Urinary bladder (tissue), 4 donors: Measurements from ENCODE around the gene CES4A. TPM values are rescaled to one million over a fixed set of nuclear protein-coding genes. Genes with fewer than 3 reads are reported as not detected.
A peak's percentile ranks its signal among the peaks of the same experiment; 100 is the strongest.
"Not testable (repeated sequence)": the region's sequence is repeated elsewhere in the genome, so short reads cannot be mapped to it uniquely, and the experiment has no call there.

Source experiments
- DNase-seq: peaks from one replicate; pipeline ENCODE4 v3.0.0-alpha.2; 2015; ENCODE audit errors: extremely low spot score
- H3K27ac ChIP-seq: one replicate; pipeline ENCODE4 v1.5.1; 2013; ENCODE audit warnings: low read depth, mild to moderate bottlenecking, moderate library complexity
- H3K36me3 ChIP-seq: one replicate; pipeline ENCODE4 v1.6.1; 2013; ENCODE audit warnings: mild to moderate bottlenecking, moderate library complexity; ENCODE audit not compliant: insufficient read depth
- H3K4me1 ChIP-seq: one replicate; pipeline ENCODE4 v1.6.1; 2013; ENCODE audit warnings: mild to moderate bottlenecking, moderate library complexity; ENCODE audit not compliant: insufficient read depth
- H3K4me3 ChIP-seq: one replicate; pipeline ENCODE4 v1.5.1; 2013; ENCODE audit warnings: low read depth, low read length
- WGBS: extraction: QIAGEN DNeasy Blood & Tissue Kit; methylation state at CpG from one replicate; pipeline ENCODE4 v1.1.7; 2013; 5-methylcytosine and 5-hydroxymethylcytosine counted together
- polyA plus RNA-seq: library from polyadenylated mRNA; stranded (reverse); fragments of 200-250 nt; gene quantifications from one replicate; pipeline ENCODE4 v1.2.3, GENCODE V29; 2013
- total RNA-seq: library from RNA; depleted of rRNA; stranded (reverse); fragments of >200 nt; gene quantifications from one replicate; pipeline ENCODE4 v1.2.3, GENCODE V29; 2014
- donor health status: healthy with polysubstance abuse.
- donor health status: healthy.

Gene CES4A
- total and polyA plus RNA-seq, 2 donors = 4.0 to 4.9 TPM

- Histone ChIP-seq H3K27ac (no peak overlapping the region), H3K4me1 (no peaks in the 10 kb centered on the region), H3K36me3 (no peaks in the 10 kb centered on the region), H3K4me3 (no peak overlapping the region)
- no peak for DNase-seq
- WGBS = 89% methylated on average over 4 of the region's 4 CpGs
These were observed 3.5 kb upstream of the CES4A start for GRCh38 chr16:66984892-66985311.

DNA sequence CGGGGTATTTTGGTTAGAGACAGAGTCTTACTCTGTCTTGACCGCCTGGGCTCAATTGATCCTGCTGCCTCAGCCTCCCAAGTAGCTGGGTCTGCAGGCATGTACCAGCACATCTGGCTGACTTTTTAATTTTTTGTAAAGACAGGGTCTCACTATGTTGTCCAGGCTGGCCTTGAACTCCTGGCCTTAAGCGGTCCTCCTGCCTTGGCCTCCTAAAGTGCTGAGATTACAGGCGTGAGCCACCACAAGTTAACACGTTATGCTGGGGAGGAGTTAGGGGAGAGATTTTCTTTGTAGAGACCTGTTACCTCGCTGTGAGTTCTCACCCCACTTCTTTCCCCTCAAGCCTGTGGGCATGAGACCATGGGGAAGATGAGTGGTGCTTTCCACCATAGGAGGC is 1.8 kb upstream of the CES4A start:
- Histone ChIP-seq H3K4me3 (no peak overlapping the region), H3K36me3 (no peaks in the 10 kb centered on the region), H3K27ac (no peak overlapping the region), H3K4me1 (no peaks in the 10 kb centered on the region)
- 91% methylated on average over 6 of the region's 6 CpGs for WGBS
- no peak for DNase-seq

DNA sequence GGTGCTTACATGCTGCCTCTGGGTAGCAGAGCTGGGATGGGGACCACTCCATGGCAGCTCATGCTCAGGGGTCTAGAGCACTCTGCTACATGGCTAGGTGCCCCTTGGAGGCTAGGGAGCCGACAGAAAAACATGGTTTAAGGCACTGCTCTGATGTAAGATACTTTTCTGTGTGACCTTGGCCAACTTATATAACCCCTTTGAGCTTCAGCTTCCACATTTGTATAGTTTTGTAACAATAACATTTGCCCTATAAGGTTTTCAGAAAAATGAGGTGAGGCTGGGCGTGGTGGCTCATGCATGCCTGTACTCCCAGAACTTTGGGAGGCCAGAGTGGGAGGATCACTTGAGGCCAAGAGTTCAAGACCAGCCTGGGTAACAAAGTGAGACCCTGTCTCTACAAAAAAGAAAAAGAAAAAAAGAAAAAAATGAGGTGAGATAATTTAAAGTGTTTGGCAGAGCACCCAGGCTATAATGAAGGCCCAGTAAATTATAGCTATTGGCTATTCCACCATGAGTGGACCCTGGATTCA is 3.2 kb downstream of the CES4A start:
- Histone ChIP-seq H3K4me3 (no peak overlapping the region), H3K4me1 (no peaks in the 10 kb centered on the region), H3K27ac (no peak overlapping the region), H3K36me3 (no peaks in the 10 kb centered on the region)
- WGBS = 88% methylated on average over 2 of the region's 2 CpGs
- DNase-seq = no peak

GRCh38 chr16:66993558-66993957 is 5.2 kb downstream of the CES4A start:
- H3K4me3 ChIP-seq, H3K4me1 ChIP-seq, H3K36me3 ChIP-seq, H3K27ac ChIP-seq, DNase-seq: not testable (repeated sequence)
- 96% methylated on average over 12 of the region's 12 CpGs for WGBS

DNA sequence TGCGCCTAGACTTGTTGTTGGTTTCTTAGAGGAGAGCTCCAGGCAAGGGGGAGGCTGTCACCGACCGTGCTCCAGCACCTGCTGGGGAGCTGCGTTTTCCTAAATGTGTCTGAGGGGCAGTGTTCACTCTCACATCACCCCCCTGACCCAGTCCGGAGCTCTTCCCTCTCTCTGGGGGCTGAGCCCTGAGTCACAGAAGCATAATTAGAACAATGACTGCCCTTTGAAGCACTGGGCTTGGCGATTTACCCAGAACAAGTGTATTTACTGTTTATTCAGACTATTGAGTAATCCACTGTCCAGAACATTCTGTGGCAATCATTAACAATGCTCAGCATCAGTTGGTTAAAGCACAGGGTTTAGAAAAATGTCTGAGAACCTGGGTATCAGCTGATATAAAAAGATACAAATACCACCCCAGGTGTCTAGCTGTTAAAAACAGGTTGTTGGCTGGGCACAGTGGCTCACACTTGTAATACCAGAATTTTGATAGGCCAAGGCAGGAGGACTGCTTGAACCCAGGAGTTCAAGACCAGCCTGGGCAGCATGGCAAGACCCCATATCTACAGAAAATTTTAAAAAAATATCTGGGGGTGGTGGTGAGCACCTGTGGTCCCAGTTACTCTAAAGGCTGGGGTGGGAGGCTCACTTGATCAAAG is 8.1 kb downstream of the CES4A start:
- Histone ChIP-seq H3K27ac (no peak overlapping the region), H3K4me3 (no peak overlapping the region), H3K4me1 (no peaks in the 10 kb centered on the region), H3K36me3 (no peaks in the 10 kb centered on the region)
- WGBS = 49% methylated on average over 6 of the region's 6 CpGs
- DNase-seq = no peak

DNA sequence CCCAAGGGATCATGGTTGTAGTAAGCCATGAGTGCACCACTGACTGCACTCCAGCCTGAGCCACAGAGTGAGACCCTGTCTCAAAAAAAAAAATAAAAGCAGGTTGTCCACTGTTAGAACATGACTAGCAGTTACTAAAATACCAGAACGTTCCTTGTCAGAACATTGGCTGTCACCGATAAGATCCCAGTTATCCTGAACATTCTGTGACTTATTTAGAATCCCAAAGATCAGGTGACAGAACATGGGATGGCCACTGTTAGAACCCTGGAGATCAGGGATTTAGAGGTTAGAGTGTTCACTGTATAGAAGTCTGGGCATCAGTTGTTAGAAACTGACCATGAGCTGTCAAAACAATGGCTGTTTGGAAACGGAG is 8.6 kb downstream of the CES4A start:
- Histone ChIP-seq H3K36me3 (no peaks in the 10 kb centered on the region), H3K4me1 (no peaks in the 10 kb centered on the region), H3K4me3 (no peak overlapping the region), H3K27ac (no peak overlapping the region)
- DNase-seq = no peak
- WGBS = 62% methylated on average over 3 of the region's 3 CpGs

DNA sequence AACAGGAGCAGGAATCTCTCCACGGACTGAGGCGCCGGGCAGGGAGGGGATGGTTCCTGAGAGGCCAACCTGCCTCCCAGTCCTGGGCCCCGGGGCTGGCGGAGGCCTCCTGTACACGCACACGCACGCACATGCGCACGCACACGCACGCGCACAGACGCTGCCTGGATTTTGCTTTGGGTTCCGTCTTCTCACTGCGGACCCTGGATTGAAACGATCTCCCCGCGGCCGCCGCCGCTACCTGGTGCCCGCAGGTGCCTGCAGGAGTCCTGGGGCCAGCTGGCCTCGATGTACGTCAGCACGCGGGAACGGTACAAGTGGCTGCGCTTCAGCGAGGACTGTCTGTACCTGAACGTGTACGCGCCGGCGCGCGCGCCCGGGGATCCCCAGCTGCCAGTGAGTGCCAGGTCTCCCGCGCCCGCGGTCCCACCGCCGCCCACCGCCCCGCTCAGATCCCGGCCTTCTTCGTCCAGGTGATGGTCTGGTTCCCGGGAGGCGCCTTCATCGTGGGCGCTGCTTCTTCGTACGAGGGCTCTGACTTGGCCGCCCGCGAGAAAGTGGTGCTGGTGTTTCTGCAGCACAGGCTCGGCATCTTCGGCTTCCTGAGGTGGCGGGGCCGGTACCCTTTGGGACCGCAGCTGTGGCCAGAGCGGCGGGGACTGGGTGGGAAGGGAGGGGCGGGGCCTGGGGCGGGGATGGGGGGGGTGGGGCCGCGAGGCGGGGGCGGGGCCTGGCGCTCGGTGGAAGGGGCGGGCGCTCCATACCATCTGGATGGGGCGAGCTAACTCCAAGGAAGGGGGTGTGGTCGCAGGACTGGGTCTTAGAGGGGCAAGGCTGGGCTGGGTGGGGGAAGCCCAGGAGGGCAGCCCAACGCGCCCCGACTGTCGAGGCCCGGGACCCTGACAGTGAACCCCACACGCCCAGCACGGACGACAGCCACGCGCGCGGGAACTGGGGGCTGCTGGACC is 12.3 kb downstream of the CES4A start:
- H3K27ac ChIP-seq = no peak overlapping the region

GRCh38 chr16:67001726-67002125 is 13.3 kb downstream of the CES4A start:
- Histone ChIP-seq H3K36me3 (no peaks in the 10 kb centered on the region), H3K4me1 (no peaks in the 10 kb centered on the region), H3K4me3 (no peak overlapping the region), H3K27ac (no peak overlapping the region)
- WGBS = 89% methylated on average over 3 of the region's 3 CpGs
- no peak for DNase-seq

More for the DNA sequence above, 12.3 kb downstream of the CES4A start:
- 4% methylated on average over 88 of the region's 89 CpGs for WGBS
- Histone ChIP-seq H3K36me3 (no peaks in the 10 kb centered on the region), H3K4me1 (no peaks in the 10 kb centered on the region), H3K4me3 (peak overlapping the region; percentile 43)
- peak; percentile 26 for DNase-seq

DNA sequence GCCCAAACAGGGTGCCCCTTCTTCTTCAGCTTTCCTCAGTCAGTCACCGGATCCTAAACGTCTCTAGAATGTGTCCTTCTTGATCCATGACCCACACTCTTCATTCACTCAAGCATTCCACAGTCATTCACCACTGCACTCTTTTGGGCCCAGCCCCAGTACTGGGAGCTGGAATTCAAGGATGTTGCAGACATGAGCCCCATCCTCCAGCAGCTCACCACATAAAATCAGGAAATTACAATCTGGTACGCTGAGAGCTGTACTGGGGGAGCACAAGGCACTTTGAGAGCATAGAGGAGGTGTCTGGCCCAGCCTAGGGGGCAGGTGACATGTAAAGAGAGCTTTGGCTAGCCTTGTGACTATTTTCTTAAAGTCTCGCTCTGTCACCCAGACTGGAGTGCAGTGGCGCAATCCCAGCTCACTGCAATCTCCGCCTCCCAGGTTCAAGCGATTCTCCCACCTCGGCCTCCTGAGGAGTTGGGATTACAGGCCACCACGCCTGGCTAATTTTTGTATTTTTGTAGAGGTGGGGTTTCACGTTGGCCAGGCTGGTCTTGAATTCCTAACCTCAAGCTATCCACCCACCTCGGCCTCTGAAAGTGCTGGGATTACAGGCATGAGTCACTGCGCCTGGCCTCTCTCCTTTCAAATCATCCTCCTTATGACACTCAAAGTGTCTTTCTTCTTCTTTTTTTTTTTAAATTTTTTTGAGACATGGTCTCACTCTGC is 18.7 kb downstream of the CES4A start:
- Histone ChIP-seq H3K36me3 (no peaks in the 10 kb centered on the region), H3K4me3 (no peak overlapping the region), H3K27ac (no peak overlapping the region), H3K4me1 (no peaks in the 10 kb centered on the region)
- no peak for DNase-seq
- WGBS = 82% methylated on average over 12 of the region's 12 CpGs

DNA sequence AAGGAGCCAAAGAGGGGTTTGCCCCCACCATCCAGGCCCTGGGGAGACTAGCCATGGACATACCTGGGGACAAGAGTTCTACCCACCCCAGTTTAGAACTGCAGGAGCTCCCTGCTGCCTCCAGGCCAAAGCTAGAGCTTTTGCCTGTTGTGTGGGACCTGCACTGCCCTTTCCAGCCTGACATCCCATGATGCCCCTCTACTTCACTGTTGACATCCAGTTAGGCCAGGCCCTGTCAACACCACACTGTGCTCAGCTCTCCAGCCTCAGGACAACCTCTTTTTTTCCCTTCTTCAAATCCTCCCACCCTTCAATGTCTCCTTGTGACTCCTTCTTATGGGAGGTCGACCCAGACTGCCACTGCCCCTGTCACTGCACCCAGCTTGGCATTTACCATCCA is 20.8 kb downstream of the CES4A start:
- H3K27ac ChIP-seq = no peak overlapping the region
- no peaks in the 10 kb centered on the region for H3K4me1 ChIP-seq
- no peak for DNase-seq
- 86% methylated on average over 1 of the region's 1 CpG for WGBS
- no peaks in the 10 kb centered on the region for H3K36me3 ChIP-seq
- no peak overlapping the region for H3K4me3 ChIP-seq

- WGBS = 95% methylated on average over 2 of the region's 2 CpGs
- Histone ChIP-seq H3K4me3 (no peak overlapping the region), H3K27ac (no peak overlapping the region), H3K36me3 (no peaks in the 10 kb centered on the region), H3K4me1 (no peaks in the 10 kb centered on the region)
- no peak for DNase-seq
These were observed 22.9 kb downstream of the CES4A start for GRCh38 chr16:67011274-67011673.

- Histone ChIP-seq H3K4me3 (peak overlapping the region; percentile 56), H3K4me1 (no peaks in the 10 kb centered on the region), H3K27ac (no peak overlapping the region), H3K36me3 (no peaks in the 10 kb centered on the region)
- no peak for DNase-seq
- WGBS = 9% methylated on average over 21 of the region's 21 CpGs
These were observed 24.9 kb downstream of the CES4A start for GRCh38 chr16:67013233-67013822.
